Right renal cortex interstitium (tissue), 3 donors: ENCODE results near the gene PDAP1. TPM values are rescaled to one million over a fixed set of nuclear protein-coding genes. Genes with fewer than 3 reads are reported as not detected.
"Not testable (repeated sequence)": the region's sequence is repeated elsewhere in the genome, so short reads cannot be mapped to it uniquely, and the experiment has no call there.

Source experiments
- DNase-seq, 3 donors: peaks; one replicate each; pipeline ENCODE4 v3.0.0-alpha.2; 2013; ENCODE audit warnings: low read depth in 3 of 3, low spot score in 2 of 3
- polyA plus RNA-seq, 3 donors: library from polyadenylated mRNA; unstranded; fragments of 120-200 nt; gene quantifications; one replicate each; pipeline ENCODE4 v1.2.1, GENCODE V29; 2013; ENCODE audit not compliant: insufficient read length in 3 of 3

PDAP1 gene
- polyA plus RNA-seq, 3 donors, result 145 to 149 (median 148) TPM

- no peak for DNase-seq
These were observed 20.7 kb upstream of the PDAP1 start for GRCh38 chr7:99428972-99429566.

- no peak for DNase-seq
These were observed 16.7 kb upstream of the PDAP1 start for GRCh38 chr7:99424932-99425730.

DNA sequence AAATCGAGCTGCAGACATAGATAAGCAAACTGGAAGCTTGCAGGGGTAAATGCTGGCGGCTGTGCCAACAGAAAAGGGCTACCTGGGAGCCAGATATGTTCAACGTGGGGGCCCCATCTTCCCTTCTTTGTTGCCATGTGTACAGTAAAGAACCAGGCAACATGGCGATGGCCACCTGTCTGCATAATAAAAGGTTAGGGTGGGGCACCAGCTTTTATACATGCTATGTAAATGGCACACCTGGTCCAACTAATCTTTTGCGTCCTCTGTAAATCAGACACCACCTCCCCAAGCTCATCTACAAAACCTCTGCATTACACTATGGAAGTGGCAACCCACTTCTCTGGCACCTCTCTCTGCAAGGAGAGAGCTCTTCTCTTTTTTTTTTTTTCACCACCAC, 14.2 kb upstream of the PDAP1 start:
- DNase-seq, result no peak

DNA sequence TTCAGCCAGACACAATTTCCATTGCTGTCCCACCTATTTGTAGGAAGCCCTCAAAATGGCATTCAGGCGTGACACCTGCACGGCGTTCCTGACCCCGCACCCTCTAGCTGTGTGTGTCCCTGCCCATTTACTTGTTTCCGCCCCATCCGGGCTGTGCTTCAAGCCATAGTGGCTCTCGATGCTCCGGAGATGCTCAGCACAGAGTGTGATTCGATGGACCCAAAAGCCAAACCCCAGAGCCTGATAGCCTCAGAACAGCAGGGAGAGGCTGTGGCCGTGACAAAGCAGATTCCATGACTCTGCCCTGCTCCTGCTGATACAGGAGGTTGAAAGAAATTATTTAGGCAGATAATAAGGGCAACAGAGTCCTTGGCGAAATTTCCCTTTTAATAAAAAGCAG, 13.8 kb upstream of the PDAP1 start:
- DNase-seq, result no peak

DNA sequence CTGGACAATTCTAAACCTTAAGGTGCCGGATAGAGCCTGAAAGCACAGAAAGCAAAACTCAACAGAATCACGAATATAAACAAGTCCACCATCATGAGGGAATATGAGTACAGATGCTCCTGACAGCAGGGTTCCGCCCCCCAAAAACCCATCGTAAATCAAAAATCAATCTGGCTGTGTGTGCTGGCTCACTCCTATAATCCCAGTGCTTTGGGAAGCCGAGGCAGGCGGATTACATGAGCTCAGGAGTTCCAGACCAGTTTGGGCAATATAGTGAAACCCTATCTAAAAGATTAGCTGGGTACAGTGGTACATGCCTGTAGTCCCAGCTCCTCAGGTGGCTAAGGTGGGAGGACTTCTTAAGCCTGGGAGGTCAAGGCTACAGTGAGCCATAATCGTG, 12.6 kb upstream of the PDAP1 start:
- no peak for DNase-seq

DNA sequence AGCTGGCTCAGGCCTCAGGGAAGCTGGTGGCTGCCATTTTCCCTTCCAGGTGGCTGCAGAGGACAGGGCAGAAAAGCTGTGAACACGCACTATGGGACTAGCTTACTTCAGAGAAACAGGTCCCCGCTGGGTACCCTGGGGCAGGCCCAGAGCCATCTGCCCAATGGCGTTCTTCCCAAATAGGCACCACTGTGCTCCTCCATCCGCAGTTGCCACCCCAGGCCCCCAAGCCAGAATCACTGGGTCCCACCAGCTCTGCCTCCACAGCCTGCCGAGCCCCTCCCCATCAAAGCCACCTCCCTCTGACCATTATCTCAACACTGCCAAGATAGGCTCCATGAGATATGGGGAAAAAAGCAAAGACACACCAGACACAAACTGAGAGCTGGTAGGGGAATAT, 11.8 kb upstream of the PDAP1 start:
- DNase-seq, result no peak

- DNase-seq, result no peak
These were observed 11.1 kb upstream of the PDAP1 start for GRCh38 chr7:99419323-99420021.

DNA sequence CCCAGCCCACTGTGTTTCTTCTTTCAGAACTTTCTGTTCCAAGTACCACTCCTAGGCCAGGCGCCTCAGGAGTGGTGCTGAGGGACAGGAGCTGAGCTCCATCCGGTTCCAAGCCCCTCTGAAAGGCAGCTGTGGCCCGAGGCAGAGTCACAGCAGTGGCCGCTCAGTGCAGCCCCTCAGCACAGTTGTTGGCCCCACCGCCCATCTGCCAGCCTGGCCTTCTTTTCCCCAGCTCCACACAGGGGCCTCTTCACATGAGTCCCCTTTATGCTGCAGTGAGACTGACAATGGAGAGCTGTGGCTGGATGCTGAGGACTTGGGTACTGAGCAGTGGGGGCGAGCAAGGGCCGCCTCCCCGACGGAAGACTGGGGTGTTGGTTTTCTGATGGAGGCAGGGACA, 9.9 kb upstream of the PDAP1 start:
- no peak for DNase-seq

GRCh38 chr7:99415513-99416127, 7.2 kb upstream of the PDAP1 start:
- not testable (repeated sequence) for DNase-seq

DNA sequence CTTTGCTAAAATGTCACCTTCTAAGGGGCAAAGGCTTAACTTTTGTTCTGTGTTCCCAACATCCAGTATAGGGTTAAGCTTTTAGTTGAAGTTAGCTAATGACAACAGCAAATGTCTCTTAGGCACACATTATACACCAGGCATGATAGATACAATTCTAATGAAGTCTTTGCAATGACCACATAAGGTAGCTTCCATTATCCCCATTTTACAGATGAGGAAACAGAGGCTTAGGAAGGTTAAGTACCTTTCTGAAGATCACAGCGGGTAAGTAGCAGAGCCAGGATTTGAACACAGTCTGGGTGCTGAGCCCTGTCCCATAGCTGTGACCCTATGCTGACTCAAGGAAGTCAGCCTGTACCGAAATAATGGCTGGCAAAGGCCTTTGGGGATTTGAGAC, 2.2 kb upstream of the PDAP1 start:
- DNase-seq, result no peak

DNA sequence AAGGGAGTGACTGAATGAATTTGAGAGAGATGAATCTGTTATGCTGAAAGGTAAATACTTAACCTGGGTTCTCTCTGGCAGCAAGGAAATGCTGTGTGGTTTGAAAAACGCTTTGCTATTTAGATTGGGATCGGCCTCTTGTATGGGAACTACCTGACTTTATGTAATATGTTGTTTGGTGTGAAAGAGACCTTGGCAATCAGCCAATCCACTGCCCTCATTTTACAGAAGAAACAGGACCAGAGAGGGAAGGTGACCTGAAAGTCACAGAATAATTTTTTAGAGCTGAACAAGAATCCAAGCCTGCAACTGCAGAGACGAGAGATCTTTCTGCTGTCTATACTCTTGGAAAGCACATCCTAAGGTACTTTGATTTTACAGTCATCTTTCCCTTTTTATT, 1.4 kb upstream of the PDAP1 start:
- no peak for DNase-seq

- DNase-seq, result no peak
These were observed 785 bp upstream of the PDAP1 start for GRCh38 chr7:99409192-99409572.

- peak in 1 of 3 donors; percentile 7 for DNase-seq
These were observed 472 bp downstream of the PDAP1 start for GRCh38 chr7:99407872-99408378.

DNA sequence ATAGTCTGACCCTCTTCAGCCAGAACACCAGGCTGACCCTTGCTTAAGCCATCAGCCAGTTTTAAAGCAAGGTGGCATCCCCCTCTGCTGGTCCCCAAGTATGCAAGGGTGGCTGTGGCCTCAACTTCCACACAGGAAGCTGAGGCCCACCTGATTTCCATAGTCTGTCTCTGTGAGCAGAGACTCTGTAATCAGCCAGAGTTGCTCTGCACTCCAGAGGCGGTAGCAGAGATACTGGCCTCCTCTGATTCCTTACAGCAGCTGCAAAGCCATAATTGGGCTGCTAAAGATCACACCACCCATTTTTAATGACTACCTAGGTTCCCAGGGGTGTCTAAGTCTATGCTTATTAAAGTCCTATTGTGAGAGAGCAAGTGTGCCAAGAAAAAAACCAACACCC, 1.8 kb downstream of the PDAP1 start:
- DNase-seq, result no peak

DNA sequence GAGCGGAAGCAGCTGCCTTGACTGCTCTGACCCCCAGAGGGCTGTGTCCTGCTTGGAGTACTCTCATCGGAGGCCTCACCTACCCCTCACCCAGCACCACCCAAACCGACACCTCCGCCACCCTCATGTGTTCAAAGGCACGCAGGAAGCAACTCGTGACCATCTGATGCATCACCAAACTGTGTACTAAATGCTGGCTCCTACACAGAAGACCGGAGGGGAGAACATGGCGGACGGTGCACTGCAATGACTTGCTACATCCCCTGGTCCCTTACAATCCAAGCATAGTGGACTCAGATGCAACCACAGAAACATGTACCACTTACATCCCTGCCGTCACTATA, 3.4 kb downstream of the PDAP1 start:
- no peak for DNase-seq

DNA sequence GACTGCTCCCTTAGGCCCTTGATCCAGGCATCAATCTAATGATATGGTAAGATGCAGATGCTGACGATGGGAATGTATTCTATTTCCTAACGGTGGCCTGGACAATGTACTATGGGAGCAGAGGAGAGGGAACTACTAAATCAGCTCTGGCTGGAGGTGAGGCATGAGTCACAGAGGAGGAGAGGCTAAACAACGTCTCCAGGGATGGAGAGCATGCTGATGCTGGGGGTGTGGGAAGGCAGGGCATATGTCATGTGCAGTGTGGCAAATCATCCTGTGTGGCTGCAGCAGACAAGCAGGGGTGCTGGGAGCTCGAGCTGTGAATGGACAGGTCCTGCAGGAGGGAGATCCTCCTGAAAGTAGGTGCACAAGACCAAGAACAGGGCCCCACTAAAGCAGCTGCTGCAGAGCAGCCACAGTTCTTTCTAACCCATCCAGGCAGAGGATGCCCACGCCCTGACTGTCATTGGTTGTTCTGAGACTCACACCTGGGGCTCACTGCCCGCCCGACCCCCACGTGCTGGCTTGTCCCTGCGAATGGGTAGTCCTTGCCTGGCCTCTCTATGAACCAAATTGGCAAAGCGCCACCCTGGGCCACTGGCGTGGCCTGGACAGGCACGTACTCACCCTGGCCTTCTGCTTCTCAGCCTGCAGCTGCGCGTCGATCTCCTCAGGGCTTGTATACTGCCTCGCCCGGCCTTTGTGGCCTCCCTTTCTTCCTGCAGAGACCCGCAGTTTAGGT, 4.0 kb downstream of the PDAP1 start:
- DNase-seq, result no peak

DNA sequence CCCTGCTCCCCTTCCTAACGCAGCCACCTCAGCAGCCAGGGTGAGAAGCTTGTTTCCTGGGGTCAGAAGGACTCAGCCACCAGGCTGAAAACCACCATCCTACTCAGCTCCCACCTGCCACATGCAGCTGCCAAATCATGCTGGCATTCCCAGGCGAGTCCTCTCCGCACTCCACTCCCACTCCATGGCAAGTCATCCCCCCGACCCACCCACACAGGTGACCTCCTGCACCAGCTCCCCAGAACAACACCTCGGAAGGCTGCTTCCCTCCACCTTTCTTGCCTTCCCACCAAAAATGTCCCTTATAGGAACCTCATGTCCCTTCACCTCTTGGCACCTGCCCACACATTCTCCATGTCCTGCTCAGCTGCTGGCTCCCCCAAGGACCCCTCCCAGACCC, 4.6 kb downstream of the PDAP1 start:
- DNase-seq, result no peak

DNA sequence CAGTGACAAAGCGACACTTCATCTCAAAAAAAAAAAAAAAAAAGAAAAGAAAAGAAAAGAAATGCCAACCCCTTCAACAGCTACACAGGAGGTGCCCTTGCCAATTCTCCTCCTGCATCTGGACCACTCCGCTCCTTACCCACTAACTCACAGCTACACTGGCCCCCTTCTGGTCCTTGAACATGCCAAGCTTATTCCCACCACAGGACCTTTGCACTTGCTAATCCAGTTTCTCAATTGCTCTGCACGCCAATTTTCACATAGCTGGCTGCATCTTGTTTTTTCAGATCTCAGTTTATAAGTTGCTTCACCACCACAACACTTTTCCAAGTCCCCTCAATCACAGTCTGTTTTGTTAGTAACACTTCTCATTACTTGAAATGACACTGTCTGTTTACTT, 5.5 kb downstream of the PDAP1 start:
- DNase-seq, result no peak

DNA sequence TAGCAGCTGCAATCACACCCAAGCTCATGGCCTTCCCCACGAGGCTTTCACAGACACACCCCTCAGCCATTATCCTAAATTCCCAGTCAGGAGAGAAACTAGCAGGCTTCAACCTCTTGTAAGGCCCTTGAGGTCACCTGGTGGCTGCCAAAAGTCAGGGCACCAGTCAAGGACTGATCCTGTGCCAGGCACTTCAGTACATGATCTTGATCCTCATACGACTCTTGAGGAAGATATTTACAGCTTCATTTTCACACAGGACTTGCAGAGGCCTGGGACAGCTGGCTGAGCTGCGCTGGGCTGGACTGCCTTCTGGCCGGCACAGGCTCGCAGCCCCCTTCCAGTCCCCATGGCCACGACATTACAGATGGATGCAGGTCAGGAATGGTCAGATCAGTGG, 8.8 kb downstream of the PDAP1 start:
- DNase-seq, result no peak

DNA sequence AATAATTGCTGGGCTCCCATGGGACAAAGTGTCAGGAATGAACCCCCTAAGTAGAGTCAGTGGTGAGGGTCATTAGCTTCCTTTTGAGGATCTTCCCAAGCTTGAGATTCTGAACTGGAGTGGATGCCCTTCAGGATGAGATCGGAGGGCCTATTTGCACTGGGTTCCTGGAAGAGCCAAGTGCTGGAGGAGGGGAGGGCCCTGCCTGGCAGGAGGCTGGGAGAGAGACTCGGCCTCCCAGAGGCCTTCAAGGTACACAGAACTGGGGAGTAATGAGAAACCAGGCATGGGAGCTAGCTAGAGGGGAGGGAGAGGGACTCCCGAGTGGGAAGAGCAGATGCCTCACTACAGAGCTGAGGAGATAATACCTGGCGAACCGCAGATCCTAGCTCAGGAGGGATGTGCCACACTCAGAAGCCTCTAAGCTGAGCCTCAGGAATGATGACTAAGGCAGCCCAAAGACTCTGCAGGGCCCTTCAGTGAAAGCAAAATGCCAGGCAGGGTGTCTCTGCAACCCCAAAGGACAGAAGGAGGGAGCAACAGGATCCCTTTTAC, 9.4 kb downstream of the PDAP1 start:
- DNase-seq, result no peak
